ENCODE results near the gene TLR9. TPM values are rescaled to one million over a fixed set of nuclear protein-coding genes. Genes with fewer than 3 reads are reported as not detected.

The TLR9 gene
- total RNA-seq, 2 experiments from 2014 or later, result 0.55 to 0.65 TPM

GRCh38 chr3:52203701-52204100 is 21.7 kb downstream of the TLR9 start:
- H3K9me3 Mint-ChIP-seq, result no peaks in the 10 kb centered on the region
- no peak overlapping the region for H3K27ac Mint-ChIP-seq
- no peak for DNase-seq
- H3K36me3 Mint-ChIP-seq (ENCODE audit: low read depth), result peaks cover 84% of the 10 kb centered on the region
- H3K4me1 Mint-ChIP-seq, result peaks cover 54% of the 10 kb centered on the region
- H3K4me3 Mint-ChIP-seq, result no peak overlapping the region
- ChIA-PET POLR2A (no interaction called here), CTCF (interaction anchor here (0.8 kb wide), 1 partner anchor 221 kb away, joined by 4 read pairs; no protein-coding TSS in a partner anchor)
- H3K27me3 Mint-ChIP-seq, result no peaks in the 10 kb centered on the region

DNA sequence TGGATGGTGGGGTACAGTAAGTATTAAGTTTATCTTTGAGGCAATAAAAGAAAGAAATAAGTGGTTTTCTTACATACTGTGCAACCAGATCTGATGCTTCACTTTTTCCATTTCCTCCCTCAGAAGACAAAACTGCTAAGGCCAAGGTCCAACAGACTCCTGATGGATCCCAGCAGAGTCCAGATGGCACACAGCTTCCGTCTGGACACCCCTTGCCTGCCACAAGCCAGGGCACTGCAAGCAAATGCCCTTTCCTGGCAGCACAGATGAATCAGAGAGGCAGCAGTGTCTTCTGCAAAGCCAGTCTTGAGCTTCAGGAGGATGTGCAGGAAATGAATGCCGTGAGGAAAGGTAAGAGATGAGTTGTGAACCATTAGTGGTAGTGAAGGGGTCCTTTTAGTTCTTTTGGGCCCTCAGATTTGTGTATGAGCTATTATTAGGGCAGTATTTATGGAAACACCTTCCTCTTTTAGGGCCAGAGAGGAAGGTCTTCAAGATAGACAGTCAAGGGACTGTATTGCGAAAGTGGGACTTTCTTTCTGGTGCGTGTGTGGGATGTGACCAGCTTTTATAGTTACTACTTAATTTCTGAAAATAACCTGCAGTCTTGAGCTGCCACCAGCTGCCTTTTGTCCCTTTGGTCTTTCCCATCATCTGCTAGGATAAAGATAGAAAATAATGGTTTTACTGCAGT is 22.9 kb downstream of the TLR9 start:
- ChIA-PET POLR2A (interaction anchor here (0.5 kb wide), 1 partner anchor 12 kb away, joined by 3 read pairs; no protein-coding TSS in a partner anchor), CTCF (interaction anchor here (1.3 to 1.4 kb wide), 2 partner anchors 18 to 147 kb away, joined by 3 to 5 read pairs; no protein-coding TSS in a partner anchor)
- H3K27me3 Mint-ChIP-seq, result no peaks in the 10 kb centered on the region
- H3K4me1 Mint-ChIP-seq, result peaks cover 58% of the 10 kb centered on the region
- H3K9me3 Mint-ChIP-seq, result no peaks in the 10 kb centered on the region
- peaks cover 73% of the 10 kb centered on the region for H3K36me3 Mint-ChIP-seq (ENCODE audit: low read depth)
- DNase-seq, result no peak
- H3K4me3 Mint-ChIP-seq, result no peak overlapping the region
- H3K27ac Mint-ChIP-seq, result no peak overlapping the region

GRCh38 chr3:52200981-52201679 is 24.3 kb downstream of the TLR9 start:
- ChIA-PET CTCF (interaction anchor here (1.0 to 2.2 kb wide), 7 partner anchors 8 to 228 kb away, joined by 3 to 9 read pairs (median 4); no protein-coding TSS in a partner anchor), POLR2A (no interaction called here)
- Mint-ChIP-seq H3K4me3 (no peak overlapping the region), H3K36me3 (ENCODE audit: low read depth) (peaks cover 63% of the 10 kb centered on the region), H3K4me1 (peaks cover 72% of the 10 kb centered on the region), H3K27ac (peak overlapping the region; percentile 68), H3K9me3 (no peaks in the 10 kb centered on the region), H3K27me3 (no peaks in the 10 kb centered on the region)
- DNase-seq, result no peak

DNA sequence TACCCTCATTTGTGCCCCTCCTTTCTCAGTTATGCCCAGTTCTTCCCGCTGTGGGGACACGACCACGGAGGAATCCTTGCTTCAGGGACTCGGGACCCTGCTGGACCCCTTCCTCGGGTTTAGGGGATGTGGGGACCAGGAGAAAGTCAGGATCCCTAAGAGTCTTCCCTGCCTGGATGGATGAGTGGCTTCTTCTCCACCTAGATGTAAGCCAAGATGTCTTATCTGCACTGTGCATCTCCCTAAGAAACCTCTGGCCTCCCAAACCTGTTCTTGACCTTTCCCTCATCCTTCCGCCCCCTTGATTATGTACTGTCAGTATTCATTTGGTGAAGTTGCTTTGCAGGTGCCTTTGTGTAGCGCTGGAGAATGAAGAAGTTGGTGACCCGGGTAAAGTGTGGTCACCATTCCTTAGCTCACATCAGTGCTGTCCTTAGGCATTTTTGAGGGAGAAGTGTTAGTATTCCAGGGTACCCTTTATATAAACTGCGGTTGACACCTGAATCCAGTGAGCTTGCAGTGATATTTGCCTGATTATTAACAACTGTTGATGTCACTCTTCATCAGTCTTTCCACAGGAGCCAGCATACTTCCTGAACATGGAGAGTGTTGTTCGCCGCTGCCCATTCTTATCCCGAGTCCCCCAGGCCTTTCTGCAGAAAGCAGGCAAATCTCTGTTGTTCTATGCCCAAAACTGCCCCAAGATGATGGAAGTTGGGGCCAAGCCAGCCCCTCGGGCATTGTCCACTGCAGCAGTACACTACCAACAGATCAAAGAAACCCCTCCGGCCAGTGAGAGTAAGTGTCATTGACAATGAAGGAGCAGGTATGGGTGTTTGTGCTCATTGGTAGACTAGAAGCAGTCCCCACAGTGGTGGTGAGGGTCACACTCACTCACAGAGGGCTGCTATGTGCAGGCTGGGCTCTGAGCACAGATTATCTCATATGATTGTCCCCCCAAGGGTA is 26.5 kb downstream of the TLR9 start:
- ChIA-PET POLR2A (no interaction called here), CTCF (no interaction called here)
- no peaks in the 10 kb centered on the region for H3K9me3 Mint-ChIP-seq
- H3K27me3 Mint-ChIP-seq, result no peaks in the 10 kb centered on the region
- H3K4me3 Mint-ChIP-seq, result peak overlapping the region; percentile 98
- peak overlapping the region; percentile 91 for H3K27ac Mint-ChIP-seq
- peaks cover 56% of the 10 kb centered on the region for H3K4me1 Mint-ChIP-seq
- no peak for DNase-seq
- peaks cover 44% of the 10 kb centered on the region for H3K36me3 Mint-ChIP-seq (ENCODE audit: low read depth)

- Mint-ChIP-seq H3K27me3 (no peaks in the 10 kb centered on the region), H3K4me3 (peak within 1 kb of the TSS; percentile 98), H3K4me1 (peaks cover 52% of the 10 kb centered on the region), H3K36me3 (ENCODE audit: low read depth) (peaks cover 37% of the 10 kb centered on the region), H3K9me3 (no peaks in the 10 kb centered on the region), H3K27ac (peak within 1 kb of the TSS; percentile 91)
- DNase-seq, result peak; percentile 93
- ChIA-PET CTCF (interaction anchor here (0.8 kb wide), 2 partner anchors 11 to 24 kb away, joined by 3 read pairs; no protein-coding TSS in a partner anchor), POLR2A (no interaction called here)
Measured at GRCh38 chr3:52197842-52198625, 27.4 kb downstream of the TLR9 start, which contains the start of gene ALAS1. TSS of gene ALAS1 (plus strand) at chr3:52198160. CDS start at chr3:52199242, 1,082 bp downstream.

- ChIA-PET CTCF (interaction anchor here (0.8 to 1.3 kb wide), 3 partner anchors 11 to 25 kb away, joined by 3 to 7 read pairs (median 3); no protein-coding TSS in a partner anchor), POLR2A (no interaction called here)
- Mint-ChIP-seq H3K27me3 (no peaks in the 10 kb centered on the region), H3K4me1 (peaks cover 48% of the 10 kb centered on the region), H3K36me3 (ENCODE audit: low read depth) (peaks cover 31% of the 10 kb centered on the region), H3K27ac (peak overlapping the region; percentile 91), H3K9me3 (no peaks in the 10 kb centered on the region), H3K4me3 (peak overlapping the region; percentile 98)
- no peak for DNase-seq
Measured at GRCh38 chr3:52197499-52197841, 28.0 kb downstream of the TLR9 start.

DNA sequence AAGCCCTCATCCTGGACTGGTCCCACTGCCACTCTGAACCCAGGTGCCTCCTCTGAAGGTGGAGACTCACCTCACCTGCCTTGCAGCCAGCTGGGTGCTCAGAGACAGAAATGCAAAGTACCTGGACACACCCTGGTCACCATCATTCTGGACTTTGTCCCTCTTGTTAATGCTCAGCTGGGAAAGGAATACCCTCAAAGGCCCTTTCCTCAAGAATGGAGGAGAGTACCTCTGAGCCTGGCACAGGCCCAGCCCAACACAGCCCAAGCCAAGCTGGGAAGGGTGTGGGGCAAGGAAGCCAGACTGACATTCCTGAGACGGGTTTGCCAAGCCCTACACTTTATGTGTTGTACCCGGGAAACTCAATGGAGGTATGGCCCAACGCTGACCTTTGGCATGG is 28.5 kb downstream of the TLR9 start:
- H3K27me3 Mint-ChIP-seq, result no peaks in the 10 kb centered on the region
- H3K9me3 Mint-ChIP-seq, result no peaks in the 10 kb centered on the region
- H3K27ac Mint-ChIP-seq, result peak overlapping the region; percentile 91
- no peak for DNase-seq
- ChIA-PET CTCF (interaction anchor here (0.8 to 1.3 kb wide), 4 partner anchors 12 to 25 kb away, joined by 3 to 7 read pairs (median 3); no protein-coding TSS in a partner anchor), POLR2A (no interaction called here)
- peaks cover 44% of the 10 kb centered on the region for H3K4me1 Mint-ChIP-seq
- no peak overlapping the region for H3K4me3 Mint-ChIP-seq
- peaks cover 27% of the 10 kb centered on the region for H3K36me3 Mint-ChIP-seq (ENCODE audit: low read depth)

DNA sequence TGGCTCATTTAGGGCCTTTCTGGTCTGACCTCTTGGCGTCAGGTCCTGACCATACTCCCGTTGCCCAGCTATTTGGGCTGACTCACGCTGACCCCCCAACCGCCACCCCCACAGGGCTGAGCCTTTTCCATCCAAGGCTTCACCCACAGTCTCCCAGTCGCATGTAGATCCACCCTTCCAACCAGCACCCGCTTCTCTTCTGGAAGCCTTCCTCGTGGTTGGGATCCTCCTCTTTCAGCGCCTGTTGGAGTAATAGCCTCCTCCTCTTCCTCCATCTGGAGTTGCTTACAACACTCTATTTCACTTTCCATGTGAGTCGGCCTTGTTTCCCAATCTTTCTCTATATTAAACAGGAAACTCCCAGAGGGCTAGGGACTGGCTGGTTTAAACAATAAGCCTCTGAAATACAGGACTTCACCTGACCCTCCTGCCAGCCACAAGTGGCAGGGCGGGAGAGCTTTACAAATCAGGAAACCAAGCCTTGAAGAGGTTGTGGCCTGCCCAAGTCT is 29.6 kb downstream of the TLR9 start:
- Mint-ChIP-seq H3K4me3 (no peak overlapping the region), H3K9me3 (no peaks in the 10 kb centered on the region), H3K27ac (peak overlapping the region; percentile 31), H3K36me3 (ENCODE audit: low read depth) (peaks cover 16% of the 10 kb centered on the region), H3K27me3 (no peaks in the 10 kb centered on the region), H3K4me1 (peaks cover 35% of the 10 kb centered on the region)
- ChIA-PET CTCF (interaction anchor here (1.0 to 1.4 kb wide), 2 partner anchors 12 to 13 kb away, joined by 3 to 5 read pairs; no protein-coding TSS in a partner anchor), POLR2A (interaction anchor here (0.5 kb wide), 1 partner anchor 20 kb away, joined by 3 read pairs; no protein-coding TSS in a partner anchor)
- DNase-seq, result no peak

DNA sequence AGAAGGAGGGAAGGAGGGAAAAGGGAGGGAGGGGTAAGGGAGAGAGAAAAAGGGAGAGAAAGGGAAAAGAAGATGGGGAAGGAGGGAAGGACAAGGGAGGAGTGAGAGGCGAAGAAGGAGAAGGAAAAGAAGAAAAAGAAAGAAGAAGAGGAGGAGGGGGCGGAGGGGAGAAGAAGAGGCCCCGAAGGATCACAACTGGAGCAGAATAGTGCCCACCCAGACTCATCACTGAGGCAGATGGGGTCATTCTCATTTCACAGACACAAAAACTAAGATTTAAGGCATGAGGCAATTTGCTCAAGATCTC is 30.2 kb downstream of the TLR9 start:
- H3K36me3 Mint-ChIP-seq (ENCODE audit: low read depth), result peaks cover 12% of the 10 kb centered on the region
- no peaks in the 10 kb centered on the region for H3K27me3 Mint-ChIP-seq
- no peak overlapping the region for H3K4me3 Mint-ChIP-seq
- H3K27ac Mint-ChIP-seq, result no peak overlapping the region
- ChIA-PET POLR2A (interaction anchor here (0.5 kb wide), 1 partner anchor 19 kb away, joined by 3 read pairs; no protein-coding TSS in a partner anchor), CTCF (interaction anchor here (1.0 to 1.4 kb wide), 2 partner anchors 11 to 13 kb away, joined by 3 to 5 read pairs; no protein-coding TSS in a partner anchor)
- no peaks in the 10 kb centered on the region for H3K9me3 Mint-ChIP-seq
- peaks cover 31% of the 10 kb centered on the region for H3K4me1 Mint-ChIP-seq
- no peak for DNase-seq

- Mint-ChIP-seq H3K27me3 (no peaks in the 10 kb centered on the region), H3K4me1 (peaks cover 32% of the 10 kb centered on the region), H3K4me3 (no peak overlapping the region), H3K9me3 (no peaks in the 10 kb centered on the region), H3K36me3 (ENCODE audit: low read depth) (peaks cover 7% of the 10 kb centered on the region), H3K27ac (no peak overlapping the region)
- CTCF ChIA-PET, result interaction anchor here (1.0 to 1.4 kb wide), 2 partner anchors 11 to 12 kb away, joined by 3 to 5 read pairs; no protein-coding TSS in a partner anchor
- POLR2A ChIA-PET, result no interaction called here
- no peak for DNase-seq
Measured at GRCh38 chr3:52194485-52195290, 30.8 kb downstream of the TLR9 start.

DNA sequence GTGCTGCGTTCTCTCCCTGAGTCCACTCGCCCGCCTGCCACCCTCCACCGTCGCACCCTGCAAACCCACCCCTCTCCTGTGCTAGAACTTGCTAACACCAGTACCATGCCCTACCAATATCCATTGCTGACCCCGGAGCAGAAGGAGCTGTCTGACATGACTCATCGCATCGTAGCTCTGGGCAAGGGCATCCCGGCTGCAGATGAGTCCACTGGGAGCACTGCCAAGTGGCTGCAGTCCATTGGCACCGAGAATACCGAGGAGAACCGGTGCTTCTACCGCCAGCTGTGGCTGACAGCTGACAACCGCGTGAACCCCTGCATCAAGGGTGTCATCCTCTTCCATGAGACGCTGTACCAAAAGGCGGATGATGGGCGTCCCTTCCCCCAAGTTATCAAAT is 32.4 kb downstream of the TLR9 start:
- ChIA-PET POLR2A (no interaction called here), CTCF (interaction anchor here (0.5 to 1.6 kb wide), 3 partner anchors 8 to 18 kb away, joined by 3 to 8 read pairs (median 4); no protein-coding TSS in a partner anchor)
- peaks cover 27% of the 10 kb centered on the region for H3K4me1 Mint-ChIP-seq
- H3K36me3 Mint-ChIP-seq (ENCODE audit: low read depth), result no peaks in the 10 kb centered on the region
- H3K9me3 Mint-ChIP-seq, result no peaks in the 10 kb centered on the region
- no peak for DNase-seq
- no peak overlapping the region for H3K4me3 Mint-ChIP-seq
- H3K27me3 Mint-ChIP-seq, result no peaks in the 10 kb centered on the region
- H3K27ac Mint-ChIP-seq, result no peak overlapping the region

Measured in activated CD4-positive, alpha-beta T cell treated with anti-CD3 and anti-CD28 coated beads, Interleukin-2, amount 10 ng/mL, durations not matched to agents 7 days and 5 days (primary cell).